Measurements from ENCODE around the gene CSRP2.

CSRP2 gene

DNA sequence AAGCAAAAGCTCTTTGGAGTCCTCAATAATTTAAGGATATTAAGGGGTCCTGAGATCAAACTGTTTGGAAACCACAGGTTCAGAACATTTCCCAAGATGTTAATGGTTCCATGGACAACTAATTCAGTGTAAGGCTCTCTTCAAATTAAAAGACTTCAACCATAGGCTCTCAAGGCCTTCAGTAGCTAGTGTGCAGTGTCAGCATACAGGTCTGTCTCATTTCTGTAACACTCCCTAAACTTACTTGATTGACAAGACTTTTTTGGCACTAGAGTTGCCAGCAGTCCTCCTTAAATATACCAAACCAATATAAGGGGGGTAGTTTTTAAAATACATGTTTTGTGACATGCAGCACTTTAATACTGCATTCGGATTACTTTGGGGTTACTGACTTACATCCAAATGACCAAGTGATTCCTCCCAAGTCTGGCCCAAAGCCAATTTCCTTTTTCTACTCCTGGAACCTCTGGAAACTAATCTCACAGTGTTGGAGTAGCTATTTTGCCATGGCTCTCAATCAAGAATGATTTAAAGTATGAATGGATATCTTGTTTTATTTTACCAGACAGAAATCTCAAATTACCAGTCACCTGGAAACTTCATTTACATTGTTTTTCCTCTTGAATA, 22.7 kb downstream of the CSRP2 start:
- FAIRE-seq (no peak), DNase-seq (ENCODE audit: insufficient read length) (no peak)
- TF ChIP-seq POLR2A (IDR thresholded peaks at IDR 0.05; ENCODE audit: low read depth, low read length) (no peak), TAF1 (IDR thresholded peaks at IDR 0.05; ENCODE audit: borderline replicate concordance, low read depth, low read length) (no peak), POLR2AphosphoS5 (IDR thresholded peaks at IDR 0.05; ENCODE audit: low read depth, low read length) (no peak)

DNA sequence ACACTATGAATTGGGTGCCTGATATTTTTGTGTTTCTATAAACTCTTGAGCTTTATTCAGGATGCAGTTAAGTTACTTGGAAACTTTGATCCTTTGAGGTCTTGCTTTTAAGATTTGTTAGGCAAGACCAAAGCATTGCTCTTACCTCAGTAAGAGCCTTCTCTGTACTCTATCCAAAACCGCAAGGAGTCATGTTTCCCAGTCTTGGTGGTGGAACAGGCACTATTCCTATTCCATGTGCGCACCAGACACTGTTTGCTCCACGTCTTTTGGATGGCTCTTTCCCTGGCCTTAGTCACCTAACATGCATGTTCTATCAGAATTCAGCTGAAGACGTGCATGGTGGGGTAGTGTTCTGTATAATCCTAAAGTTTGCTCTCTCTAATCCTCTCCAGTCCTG, 23.5 kb downstream of the CSRP2 start:
- TF ChIP-seq TAF1 (IDR thresholded peaks at IDR 0.05; ENCODE audit: borderline replicate concordance, low read depth, low read length) (no peak), POLR2AphosphoS5 (IDR thresholded peaks at IDR 0.05; ENCODE audit: low read depth, low read length) (no peak), POLR2A (IDR thresholded peaks at IDR 0.05; ENCODE audit: low read depth, low read length) (no peak)
- no peak for DNase-seq (ENCODE audit: insufficient read length)
- FAIRE-seq, result no peak

DNA sequence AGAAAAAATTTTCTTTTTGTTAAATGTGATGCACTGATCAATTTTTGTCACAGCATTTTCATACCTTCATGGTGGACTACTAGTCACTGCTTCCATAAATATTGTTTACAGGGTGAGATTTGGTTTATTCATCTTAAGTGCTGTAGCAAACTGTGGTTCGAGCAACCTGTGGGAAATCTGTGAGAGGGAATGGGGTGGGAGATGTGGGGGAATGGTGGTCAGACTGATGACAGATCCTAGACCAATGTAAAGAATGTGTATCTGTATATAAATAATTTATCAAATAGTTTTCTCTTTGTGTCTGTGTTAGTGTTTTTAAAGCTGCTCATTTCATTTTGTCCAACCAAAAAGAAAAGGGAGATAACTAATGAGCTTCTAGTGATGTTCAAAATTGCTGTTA, 26.7 kb downstream of the CSRP2 start:
- FAIRE-seq (no peak), DNase-seq (ENCODE audit: insufficient read length) (no peak)
- TF ChIP-seq TAF1 (IDR thresholded peaks at IDR 0.05; ENCODE audit: borderline replicate concordance, low read depth, low read length), result no peak
- no peak for TF ChIP-seq POLR2AphosphoS5 (IDR thresholded peaks at IDR 0.05; ENCODE audit: low read depth, low read length)
- TF ChIP-seq POLR2A (IDR thresholded peaks at IDR 0.05; ENCODE audit: low read depth, low read length), result no peak

DNA sequence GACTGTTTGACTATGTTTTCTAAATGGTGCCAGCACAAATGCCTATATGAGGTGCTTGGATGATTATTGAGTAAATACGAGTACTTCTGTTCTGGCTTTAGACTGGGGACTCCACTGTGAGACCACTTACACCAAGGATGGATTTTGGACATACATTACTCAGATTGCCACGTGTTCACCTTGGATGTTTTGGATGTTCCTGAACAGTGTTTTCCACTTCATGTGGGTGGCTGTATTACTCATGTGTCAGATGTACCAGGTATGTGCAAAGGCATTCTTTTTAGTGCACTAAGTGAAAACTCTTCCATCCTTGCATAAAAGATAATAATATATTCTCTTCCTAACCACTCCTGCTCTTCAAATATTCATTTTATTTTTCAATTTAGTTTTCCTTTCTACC, 30.7 kb downstream of the CSRP2 start:
- no peak for FAIRE-seq
- no peak for TF ChIP-seq TAF1 (IDR thresholded peaks at IDR 0.05; ENCODE audit: borderline replicate concordance, low read depth, low read length)
- TF ChIP-seq POLR2AphosphoS5 (IDR thresholded peaks at IDR 0.05; ENCODE audit: low read depth, low read length), result no peak
- TF ChIP-seq POLR2A (IDR thresholded peaks at IDR 0.05; ENCODE audit: low read depth, low read length), result no peak
- no peak for DNase-seq (ENCODE audit: insufficient read length)

DNA sequence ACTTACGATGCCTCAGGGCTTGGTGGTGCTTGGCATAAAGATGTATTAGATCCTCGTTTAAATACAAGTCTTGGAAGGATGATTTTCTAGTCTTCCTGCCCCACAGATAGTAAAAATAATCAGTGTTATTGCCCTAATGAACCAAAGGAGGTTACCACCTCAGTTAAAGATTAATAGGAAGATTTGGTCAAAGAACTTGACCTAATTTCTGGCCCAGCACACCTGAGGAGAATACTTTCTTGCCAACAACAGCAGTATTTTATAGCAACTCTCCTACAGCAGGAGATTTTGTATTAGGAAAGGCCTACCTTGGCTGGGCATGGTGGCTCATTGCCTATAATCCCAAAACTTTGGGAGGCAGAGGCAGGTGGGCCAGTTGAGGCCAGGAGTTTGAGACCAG, 31.6 kb downstream of the CSRP2 start:
- TF ChIP-seq POLR2A (IDR thresholded peaks at IDR 0.05; ENCODE audit: low read depth, low read length), result no peak
- FAIRE-seq (no peak), DNase-seq (ENCODE audit: insufficient read length) (no peak)

GRCh38 chr12:76836633-76837032, 42.2 kb downstream of the CSRP2 start:
- no peak for DNase-seq (ENCODE audit: insufficient read length)
- TF ChIP-seq POLR2A (IDR thresholded peaks at IDR 0.05; ENCODE audit: low read depth, low read length) (no peak), TAF1 (IDR thresholded peaks at IDR 0.05; ENCODE audit: borderline replicate concordance, low read depth, low read length) (no peak), POLR2AphosphoS5 (IDR thresholded peaks at IDR 0.05; ENCODE audit: low read depth, low read length) (no peak)
- peak; percentile 57 for FAIRE-seq

DNA sequence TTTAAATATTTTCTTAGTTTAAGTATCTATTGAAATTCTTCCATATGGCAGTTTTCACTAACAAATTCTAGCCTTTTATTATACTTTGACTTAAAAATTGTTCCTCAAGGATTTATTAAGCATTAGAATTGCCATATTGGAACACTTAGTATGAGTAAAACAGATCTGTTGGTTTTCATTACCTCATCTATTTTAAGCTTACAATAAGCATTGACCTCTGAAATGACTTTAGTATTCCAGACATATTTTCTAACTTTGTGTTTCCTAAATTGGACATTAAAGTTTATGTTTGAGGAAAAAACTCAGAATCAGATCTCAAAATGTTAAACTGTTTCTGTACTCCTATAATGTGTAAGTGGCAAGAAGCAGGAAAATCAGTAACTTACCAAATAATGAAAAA, 48.4 kb downstream of the CSRP2 start:
- TF ChIP-seq TAF1 (IDR thresholded peaks at IDR 0.05; ENCODE audit: borderline replicate concordance, low read depth, low read length), result no peak
- TF ChIP-seq POLR2AphosphoS5 (IDR thresholded peaks at IDR 0.05; ENCODE audit: low read depth, low read length), result no peak
- TF ChIP-seq POLR2A (IDR thresholded peaks at IDR 0.05; ENCODE audit: low read depth, low read length), result no peak
- no peak for FAIRE-seq
- DNase-seq (ENCODE audit: insufficient read length), result no peak

DNA sequence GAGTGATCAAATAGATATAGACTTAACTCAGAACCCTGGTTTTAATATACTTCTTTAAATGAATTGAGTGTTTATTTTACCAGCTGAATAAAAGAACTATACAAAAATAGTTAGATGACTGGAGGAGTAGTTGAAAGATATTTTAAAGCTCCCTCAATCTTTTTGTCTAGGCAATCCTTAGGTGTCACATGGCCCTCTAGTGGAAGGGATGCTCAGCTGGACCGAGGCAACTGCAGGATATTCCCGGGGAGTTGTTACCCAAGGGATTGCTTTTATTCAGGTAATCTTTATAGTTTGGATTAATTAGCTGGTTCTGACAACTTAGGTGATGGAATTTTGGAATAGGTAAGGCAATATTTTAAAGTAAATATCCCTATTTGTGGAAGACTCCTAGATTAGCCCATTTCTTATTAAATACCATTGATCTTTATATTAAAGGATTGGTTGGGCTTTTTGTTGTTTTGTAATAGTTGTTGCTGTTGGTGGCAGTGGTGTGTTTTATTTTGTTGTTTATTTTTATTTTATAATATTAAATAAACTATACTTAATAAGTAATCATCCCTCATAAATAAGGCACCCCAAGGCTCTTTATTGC, 57.8 kb downstream of the CSRP2 start:
- no peak for TF ChIP-seq POLR2A (IDR thresholded peaks at IDR 0.05; ENCODE audit: low read depth, low read length)
- no peak for TF ChIP-seq POLR2AphosphoS5 (IDR thresholded peaks at IDR 0.05; ENCODE audit: low read depth, low read length)
- no peak for TF ChIP-seq TAF1 (IDR thresholded peaks at IDR 0.05; ENCODE audit: borderline replicate concordance, low read depth, low read length)
- DNase-seq (ENCODE audit: insufficient read length) (no peak), FAIRE-seq (peak; percentile 74)

DNA sequence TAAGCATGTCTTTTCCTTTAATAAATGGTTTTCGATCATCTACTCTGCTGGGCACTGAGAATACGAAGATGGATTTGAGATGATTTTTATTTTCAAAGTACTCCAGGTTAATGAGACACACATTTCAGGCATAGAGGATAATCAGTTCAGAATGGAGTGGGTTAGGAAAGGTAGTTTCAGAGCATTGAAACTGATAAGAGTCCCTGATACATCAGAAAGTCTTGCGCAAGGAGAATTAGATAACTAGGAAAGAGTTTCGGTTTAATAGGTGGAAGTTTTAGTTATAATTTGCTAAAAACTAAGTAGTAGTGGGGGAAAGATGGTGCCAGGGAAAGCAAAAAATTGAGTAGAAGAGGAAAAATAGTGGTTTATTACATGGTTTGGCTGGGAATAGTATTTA, 64.8 kb downstream of the CSRP2 start:
- FAIRE-seq (no peak), DNase-seq (ENCODE audit: insufficient read length) (no peak)
- TF ChIP-seq POLR2AphosphoS5 (IDR thresholded peaks at IDR 0.05; ENCODE audit: low read depth, low read length) (no peak), TAF1 (IDR thresholded peaks at IDR 0.05; ENCODE audit: borderline replicate concordance, low read depth, low read length) (no peak), POLR2A (IDR thresholded peaks at IDR 0.05; ENCODE audit: low read depth, low read length) (no peak)

DNA sequence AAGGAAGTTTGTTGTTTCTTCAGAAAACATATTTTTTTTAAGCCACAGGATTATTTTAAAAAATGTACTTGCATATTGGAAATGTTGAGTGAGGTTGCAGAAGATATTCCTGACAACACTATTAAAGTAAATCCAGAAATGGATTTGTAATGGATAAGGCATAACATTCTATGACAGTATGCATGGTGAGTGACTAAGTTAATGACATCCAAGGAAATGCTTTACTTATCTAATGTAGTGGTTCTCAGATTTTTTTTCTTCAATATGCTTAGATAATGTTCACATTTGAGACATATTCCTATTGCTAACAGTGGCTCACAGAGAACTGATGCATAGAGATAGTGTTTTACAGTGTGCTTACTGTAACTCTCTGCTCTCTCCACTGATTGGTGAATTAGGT, 65.6 kb downstream of the CSRP2 start:
- FAIRE-seq (no peak), DNase-seq (ENCODE audit: insufficient read length) (no peak)
- TF ChIP-seq TAF1 (IDR thresholded peaks at IDR 0.05; ENCODE audit: borderline replicate concordance, low read depth, low read length), result no peak
- no peak for TF ChIP-seq POLR2A (IDR thresholded peaks at IDR 0.05; ENCODE audit: low read depth, low read length)
- TF ChIP-seq POLR2AphosphoS5 (IDR thresholded peaks at IDR 0.05; ENCODE audit: low read depth, low read length), result no peak

DNA sequence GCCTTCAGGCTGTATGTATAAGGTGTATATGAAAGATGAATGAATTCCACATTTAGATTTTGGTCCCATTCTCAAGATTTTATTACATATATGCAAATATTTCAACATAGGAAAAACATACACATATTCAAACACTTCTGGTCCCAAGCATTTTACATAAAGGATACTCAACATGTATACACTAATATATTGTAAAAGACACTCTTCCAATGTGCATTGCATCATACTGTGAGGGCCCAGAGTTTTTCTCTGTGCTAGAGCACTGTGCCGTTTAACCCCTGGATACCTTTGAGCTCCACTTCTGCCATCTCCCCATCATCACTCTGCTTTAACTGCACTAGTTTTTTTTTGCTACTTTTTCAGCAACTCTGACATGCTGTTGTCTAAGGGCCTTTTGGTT, 66.8 kb downstream of the CSRP2 start:
- no peak for TF ChIP-seq POLR2AphosphoS5 (IDR thresholded peaks at IDR 0.05; ENCODE audit: low read depth, low read length)
- no peak for TF ChIP-seq POLR2A (IDR thresholded peaks at IDR 0.05; ENCODE audit: low read depth, low read length)
- TF ChIP-seq TAF1 (IDR thresholded peaks at IDR 0.05; ENCODE audit: borderline replicate concordance, low read depth, low read length), result no peak
- no peak for DNase-seq (ENCODE audit: insufficient read length)
- no peak for FAIRE-seq

DNA sequence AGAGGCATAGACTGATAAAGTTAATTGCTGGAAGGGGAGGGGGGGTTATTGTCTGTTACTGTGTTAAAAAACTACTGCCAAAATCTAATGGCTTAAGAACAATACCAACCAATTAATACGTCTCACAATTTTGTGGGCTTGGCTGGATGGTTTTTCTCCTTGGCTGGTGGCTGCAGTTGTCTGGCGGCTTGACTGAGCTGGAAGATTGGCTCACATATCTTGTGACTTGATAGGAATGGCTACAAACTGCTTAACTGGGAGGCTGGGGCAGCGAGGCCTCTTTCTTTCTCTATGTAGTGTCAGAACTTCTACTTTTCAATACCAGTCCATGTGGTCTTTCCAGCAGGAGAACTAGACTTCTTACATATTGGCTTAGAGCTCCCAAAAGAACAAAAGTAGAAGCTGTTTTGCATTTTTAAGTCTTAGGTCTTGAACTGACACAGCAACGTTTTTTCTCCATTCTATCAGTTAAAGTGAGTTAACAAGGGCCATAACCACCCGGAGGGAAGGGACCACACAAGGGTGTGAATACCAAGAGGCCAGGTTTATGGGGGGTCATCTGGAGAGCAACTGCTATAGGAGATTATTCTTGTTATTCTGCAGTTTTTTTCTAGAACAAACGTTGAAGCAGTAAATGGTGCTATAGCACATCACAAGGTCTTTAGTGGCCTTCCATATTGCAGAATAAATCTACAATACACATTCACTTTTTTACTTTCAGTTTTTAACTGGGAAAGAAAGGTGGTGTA, 68.0 kb downstream of the CSRP2 start:
- no peak for FAIRE-seq

More for the DNA sequence above, 68.0 kb downstream of the CSRP2 start:
- DNase-seq (ENCODE audit: insufficient read length), result no peak
- TF ChIP-seq POLR2A (IDR thresholded peaks at IDR 0.05; ENCODE audit: low read depth, low read length) (no peak), POLR2AphosphoS5 (IDR thresholded peaks at IDR 0.05; ENCODE audit: low read depth, low read length) (no peak), TAF1 (IDR thresholded peaks at IDR 0.05; ENCODE audit: borderline replicate concordance, low read depth, low read length) (no peak)

Data from GM12892 (cell line).